ENCODE results near the gene AGO4.
"Not testable (repeated sequence)": the region's sequence is repeated elsewhere in the genome, so short reads cannot be mapped to it uniquely, and the experiment has no call there.

The AGO4 gene

GRCh38 chr1:35812754-35813153, 4.9 kb downstream of the AGO4 start:
- not testable (repeated sequence) for DNase-seq

- no peak for DNase-seq
Measured at GRCh38 chr1:35825255-35825654, 17.4 kb downstream of the AGO4 start.

DNA sequence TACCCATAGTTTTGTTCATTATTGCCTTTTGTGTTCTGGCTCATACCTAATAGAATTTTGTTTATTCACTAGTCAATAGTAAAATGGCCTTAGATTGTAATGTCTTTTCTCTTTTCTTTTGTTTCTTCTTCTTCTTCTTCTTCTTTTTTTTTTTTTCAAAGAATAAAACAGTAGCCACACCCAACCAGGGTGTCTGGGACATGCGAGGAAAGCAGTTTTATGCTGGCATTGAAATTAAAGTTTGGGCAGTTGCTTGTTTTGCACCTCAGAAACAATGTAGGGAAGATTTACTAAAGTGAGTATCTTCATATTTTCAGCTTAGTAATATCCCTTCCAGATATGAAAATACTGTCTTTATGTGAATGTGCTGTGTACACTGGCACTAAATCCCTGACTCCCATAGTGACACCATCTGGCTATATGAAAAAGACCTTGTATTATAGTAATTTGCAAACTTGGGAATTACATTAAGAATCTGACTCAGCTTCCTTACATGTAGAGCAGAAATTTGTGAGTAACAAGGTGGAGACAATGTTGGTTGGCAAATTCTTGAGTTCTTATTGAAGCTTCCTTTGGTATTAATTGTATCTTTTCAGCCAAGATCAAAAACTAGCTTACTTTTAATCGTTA, 24.6 kb downstream of the AGO4 start:
- no peak for DNase-seq

- DNase-seq = no peak
Measured at GRCh38 chr1:35833395-35833794, 25.6 kb downstream of the AGO4 start.

DNA sequence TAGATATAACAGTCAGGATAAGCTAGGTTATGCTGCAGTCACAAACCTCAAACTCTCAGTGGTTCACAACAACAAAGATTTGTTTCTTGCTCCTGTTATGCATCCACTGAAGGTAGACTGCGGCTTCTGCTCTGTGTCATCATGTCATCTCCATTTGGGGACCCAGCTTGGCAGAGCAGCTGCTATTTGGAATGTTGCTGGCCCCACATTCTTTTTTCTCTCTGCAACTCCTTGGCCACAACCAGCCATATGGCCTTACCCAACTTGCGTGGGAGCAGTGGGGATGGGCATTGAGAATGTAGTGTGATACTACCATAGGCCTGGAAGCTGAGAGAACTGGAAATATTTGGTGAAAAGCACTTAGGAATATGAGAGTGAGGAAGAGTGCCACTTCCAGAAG, 26.4 kb downstream of the AGO4 start:
- DNase-seq = no peak

GRCh38 chr1:35835398-35835797, 27.6 kb downstream of the AGO4 start:
- DNase-seq = no peak

DNA sequence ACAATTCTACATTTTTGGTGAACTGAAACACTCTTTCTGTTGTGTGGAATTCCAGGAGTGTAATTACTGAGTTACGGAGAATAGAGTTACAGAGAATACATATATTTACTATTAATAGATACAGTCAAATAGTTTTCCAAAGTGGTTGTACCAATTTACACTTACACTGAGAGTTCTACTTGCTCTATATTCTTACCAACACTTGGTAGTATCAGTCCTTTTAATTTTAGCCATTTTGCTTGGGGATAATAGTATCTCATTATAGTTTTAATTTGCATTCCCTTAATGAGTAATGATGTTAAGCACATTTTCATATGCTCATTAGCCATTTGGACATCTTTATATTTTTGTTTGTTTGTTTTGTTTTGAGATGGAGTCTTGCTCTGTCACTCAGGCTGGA, 28.9 kb downstream of the AGO4 start:
- no peak for DNase-seq

DNA sequence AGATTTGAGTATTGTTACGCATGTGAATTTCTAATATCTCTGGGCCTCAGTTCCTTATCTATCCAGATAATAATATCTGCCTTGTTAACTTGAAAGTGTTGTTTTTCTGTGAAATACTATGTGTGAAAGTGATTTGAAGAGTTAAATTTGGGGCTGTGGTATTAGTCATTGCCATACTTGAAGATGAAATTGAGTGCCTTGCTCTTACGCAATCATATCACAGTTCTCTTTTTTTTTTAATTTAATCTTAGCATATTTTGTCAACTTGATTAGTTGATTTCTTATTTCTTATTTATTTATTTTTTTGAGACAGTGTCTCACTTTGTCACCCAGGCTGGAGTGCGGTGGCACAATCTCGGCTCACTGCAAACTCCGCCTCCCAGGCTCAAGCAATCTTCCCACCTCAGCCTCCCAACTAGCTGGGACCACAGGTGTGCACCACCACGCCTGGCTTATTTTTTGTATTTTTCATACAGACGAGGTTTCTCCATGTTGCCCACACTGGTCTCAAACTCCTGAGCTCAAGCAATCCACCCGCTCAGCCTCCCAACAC, 31.0 kb downstream of the AGO4 start:
- DNase-seq = no peak

DNA sequence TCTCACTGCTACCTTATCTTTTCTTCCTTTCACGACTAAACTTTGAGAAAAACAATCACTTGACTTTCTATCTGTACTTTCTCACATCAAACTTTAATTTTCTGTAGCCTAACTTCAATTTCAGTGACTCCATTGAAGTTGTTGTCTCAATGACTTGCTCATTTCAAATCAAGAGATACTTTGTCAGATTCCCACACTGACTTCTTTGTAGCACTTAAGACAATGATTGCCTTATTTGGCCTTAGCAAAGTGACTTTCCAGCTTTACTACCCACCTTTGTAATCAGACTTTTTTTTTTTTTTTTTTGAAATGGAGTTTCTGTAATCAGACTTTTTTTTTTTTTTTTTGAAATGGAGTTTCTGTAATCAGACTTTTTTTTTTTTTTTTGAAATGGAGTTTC, 37.0 kb downstream of the AGO4 start:
- no peak for DNase-seq

- DNase-seq = no peak
Measured at GRCh38 chr1:35845766-35846165, 38.0 kb downstream of the AGO4 start.

GRCh38 chr1:35847935-35848565, 40.2 kb downstream of the AGO4 start:
- DNase-seq = no peak

GRCh38 chr1:35850051-35850450, 42.2 kb downstream of the AGO4 start:
- DNase-seq = no peak

GRCh38 chr1:35850716-35851115, 42.9 kb downstream of the AGO4 start:
- no peak for DNase-seq

- DNase-seq = no peak
Measured at GRCh38 chr1:35851132-35851869, 43.5 kb downstream of the AGO4 start.

GRCh38 chr1:35852241-35852640, 44.4 kb downstream of the AGO4 start:
- no peak for DNase-seq

DNA sequence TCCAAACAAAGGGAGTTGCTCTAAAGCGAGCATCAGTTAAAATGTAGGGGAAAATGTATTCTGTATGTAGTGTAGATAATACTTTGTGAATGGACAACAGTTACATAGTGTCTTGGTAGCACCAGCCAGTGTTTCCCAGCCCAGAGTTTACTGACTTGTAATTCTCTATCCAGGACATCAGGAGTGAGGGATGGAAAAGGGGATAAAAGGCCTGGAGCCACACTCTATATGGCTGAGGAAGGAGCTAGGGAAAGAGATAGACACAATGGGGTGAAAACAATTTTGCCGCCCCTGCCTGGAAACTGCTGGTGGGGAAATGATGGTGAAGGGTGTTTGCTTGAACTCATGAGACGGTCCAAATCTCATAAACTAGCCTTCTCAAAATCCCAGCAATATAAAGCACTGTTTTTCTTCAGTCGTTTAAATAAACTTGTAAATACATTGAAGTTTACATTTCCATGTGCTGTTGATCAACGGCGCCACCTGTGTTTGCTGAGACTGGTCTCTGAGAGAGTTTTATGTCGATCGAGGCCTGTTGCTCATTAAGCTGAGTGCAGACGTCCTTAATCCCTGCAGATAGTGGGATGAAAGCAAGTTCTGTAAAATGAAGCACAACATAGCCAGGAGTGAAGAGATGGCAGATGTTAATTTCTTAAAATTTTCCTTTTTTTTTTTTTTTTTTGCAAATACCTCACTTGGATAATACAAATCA, 47.3 kb downstream of the AGO4 start:
- DNase-seq = no peak

DNA sequence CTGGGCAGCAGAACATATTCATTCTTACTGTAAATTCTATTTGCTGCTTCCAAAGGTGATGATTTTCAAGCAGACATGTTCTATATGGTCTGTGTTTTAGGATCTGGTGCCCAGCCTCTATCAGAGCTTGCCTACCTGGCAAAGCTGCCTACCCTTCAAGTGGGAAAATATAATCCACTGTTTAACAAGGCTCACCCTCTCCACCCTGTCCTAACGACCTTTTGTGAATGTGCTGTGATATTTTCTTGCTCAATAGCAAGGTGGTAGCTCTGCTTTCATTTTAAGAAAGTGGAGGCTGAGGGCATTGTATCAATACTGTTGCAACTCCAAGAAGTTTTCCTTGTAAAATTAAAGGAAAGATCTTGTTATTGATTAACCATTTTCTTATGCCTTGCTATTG, 49.1 kb downstream of the AGO4 start:
- DNase-seq = no peak

- DNase-seq = no peak
Measured at GRCh38 chr1:35857830-35858229, 50.0 kb downstream of the AGO4 start.

- DNase-seq = no peak
Measured at GRCh38 chr1:35860696-35861095, 52.9 kb downstream of the AGO4 start.

GRCh38 chr1:35863136-35863535, 55.3 kb downstream of the AGO4 start:
- no peak for DNase-seq

DNA sequence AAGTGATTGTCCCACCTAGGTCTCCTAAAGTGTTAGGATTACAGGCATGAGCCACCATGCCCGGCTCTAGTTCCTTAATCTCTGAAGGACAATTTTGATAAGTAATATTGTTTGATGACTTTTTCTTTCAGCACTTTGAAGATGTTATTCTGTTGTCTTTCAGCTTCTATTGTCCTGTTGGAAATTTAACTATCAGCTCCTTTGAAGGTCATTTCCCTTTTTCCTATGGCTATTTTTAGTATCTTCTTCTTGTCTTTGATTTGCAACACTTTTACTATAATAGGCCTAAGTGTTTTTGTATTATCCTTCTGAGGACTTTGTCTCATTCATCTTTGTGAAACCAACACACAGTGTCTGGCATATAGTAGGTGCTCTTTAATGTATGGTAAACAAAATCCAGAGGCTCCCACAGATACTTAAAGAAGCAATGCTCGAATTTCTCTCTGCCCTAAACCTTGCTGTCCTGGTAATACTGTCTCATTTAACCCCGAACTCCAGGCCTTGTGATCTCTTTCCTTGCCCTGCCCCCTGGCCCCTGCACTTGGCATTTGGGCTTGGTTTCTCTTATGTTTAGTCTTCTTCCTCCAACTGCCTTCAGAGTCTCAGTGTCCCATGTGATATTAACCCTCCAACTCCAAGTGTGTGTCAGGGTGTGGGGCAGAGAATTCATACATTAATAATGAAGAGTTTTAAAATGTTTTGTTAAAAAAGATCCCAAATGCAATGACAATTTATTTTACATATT, 56.2 kb downstream of the AGO4 start:
- DNase-seq = no peak

- no peak for DNase-seq
Measured at GRCh38 chr1:35864813-35865212, 57.0 kb downstream of the AGO4 start.

DNA sequence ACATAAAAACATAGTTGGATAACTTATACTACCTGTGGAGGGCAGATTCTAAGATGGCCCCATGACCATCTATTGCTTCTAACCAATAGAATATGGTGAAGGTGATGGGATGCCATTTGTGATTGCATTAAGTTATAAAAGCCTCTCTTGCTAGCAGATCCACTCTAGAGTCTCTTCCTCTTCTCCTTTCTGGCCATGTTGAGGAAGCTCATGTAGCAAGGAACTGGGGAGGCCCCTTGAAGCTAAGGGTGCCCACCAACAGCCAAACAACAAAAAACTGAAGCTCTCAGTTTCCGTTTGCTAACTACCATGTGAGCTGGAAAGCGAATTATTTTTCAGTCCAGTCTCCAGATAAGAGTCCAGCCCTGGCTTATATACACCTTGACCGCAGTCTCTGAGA, 59.2 kb downstream of the AGO4 start:
- no peak for DNase-seq

Measured in activated T-cell treated with anti-CD3 and anti-CD28 coated beads for 4 hours (primary cell).